Measurements from ENCODE around the gene RNF8.

The RNF8 gene

GRCh38 chr6:37366910-37367309 lies 13.1 kb downstream of the RNF8 start:
- Mint-ChIP-seq H3K27ac (no peak overlapping the region), H3K4me1 (peaks cover 6% of the 10 kb centered on the region), H3K27me3 (no peaks in the 10 kb centered on the region), H3K9me3 (no peaks in the 10 kb centered on the region), H3K4me3 (no peak overlapping the region)
- no peak for ATAC-seq
- DNase-seq, result no peak

GRCh38 chr6:37368961-37369320 lies 15.2 kb downstream of the RNF8 start:
- H3K27ac Mint-ChIP-seq, result peak overlapping the region; percentile 15 to 36

GRCh38 chr6:37369321-37370201 lies 15.8 kb downstream of the RNF8 start:
- ATAC-seq (peak; percentile 33), DNase-seq (no peak)
- H3K9me3 Mint-ChIP-seq, result no peaks in the 10 kb centered on the region
- H3K27ac Mint-ChIP-seq, result peak overlapping the region; percentile 15 to 36
- no peak overlapping the region for H3K4me3 Mint-ChIP-seq
- no peaks in the 10 kb centered on the region for H3K27me3 Mint-ChIP-seq
- H3K4me1 Mint-ChIP-seq, result peaks cover 6% of the 10 kb centered on the region

More at GRCh38 chr6:37368961-37369320, 15.2 kb downstream of the RNF8 start:
- Mint-ChIP-seq H3K4me1 (peaks cover 6% of the 10 kb centered on the region), H3K4me3 (no peak overlapping the region), H3K27me3 (no peaks in the 10 kb centered on the region), H3K9me3 (no peaks in the 10 kb centered on the region)
- ATAC-seq (no peak), DNase-seq (no peak)

- H3K9me3 Mint-ChIP-seq, result no peaks in the 10 kb centered on the region
- DNase-seq, result no peak
- H3K4me1 Mint-ChIP-seq, result peaks cover 6% of the 10 kb centered on the region
- H3K4me3 Mint-ChIP-seq, result no peak overlapping the region
- H3K27ac Mint-ChIP-seq, result peak overlapping the region in 1 of 2 donors; percentile 38
- no peak for ATAC-seq
- H3K27me3 Mint-ChIP-seq, result no peaks in the 10 kb centered on the region
Measured at GRCh38 chr6:37371154-37372083, 17.6 kb downstream of the RNF8 start.

GRCh38 chr6:37372116-37372515 lies 18.3 kb downstream of the RNF8 start:
- ATAC-seq, result no peak
- Mint-ChIP-seq H3K4me3 (no peak overlapping the region), H3K27ac (no peak overlapping the region), H3K9me3 (no peaks in the 10 kb centered on the region), H3K4me1 (peaks cover 6% of the 10 kb centered on the region), H3K27me3 (no peaks in the 10 kb centered on the region)
- DNase-seq, result no peak

- ATAC-seq (no peak), DNase-seq (no peak)
- Mint-ChIP-seq H3K27ac (no peak overlapping the region), H3K27me3 (no peaks in the 10 kb centered on the region), H3K9me3 (no peaks in the 10 kb centered on the region), H3K4me3 (no peak overlapping the region), H3K4me1 (peaks cover 5% of the 10 kb centered on the region)
Measured at GRCh38 chr6:37373822-37374471, 20.2 kb downstream of the RNF8 start.

GRCh38 chr6:37375376-37375775 lies 21.6 kb downstream of the RNF8 start:
- Mint-ChIP-seq H3K27ac (no peak overlapping the region), H3K27me3 (no peaks in the 10 kb centered on the region), H3K4me3 (no peak overlapping the region), H3K9me3 (no peaks in the 10 kb centered on the region), H3K4me1 (no peaks in the 10 kb centered on the region)
- no peak for ATAC-seq
- no peak for DNase-seq

- Mint-ChIP-seq H3K4me1 (no peaks in the 10 kb centered on the region), H3K27me3 (no peaks in the 10 kb centered on the region), H3K9me3 (no peaks in the 10 kb centered on the region), H3K4me3 (no peak overlapping the region), H3K27ac (no peak overlapping the region)
- ATAC-seq (no peak), DNase-seq (no peak)
Measured at GRCh38 chr6:37376078-37376743, 22.4 kb downstream of the RNF8 start.

- H3K4me1 Mint-ChIP-seq, result no peaks in the 10 kb centered on the region
- ATAC-seq (peak; percentile 71), DNase-seq (peak; percentile 8 to 28)
- no peak overlapping the region for H3K27ac Mint-ChIP-seq
- H3K9me3 Mint-ChIP-seq, result no peaks in the 10 kb centered on the region
- no peak overlapping the region for H3K4me3 Mint-ChIP-seq
- H3K27me3 Mint-ChIP-seq, result no peaks in the 10 kb centered on the region
Measured at GRCh38 chr6:37381579-37381978, 27.8 kb downstream of the RNF8 start.

- Mint-ChIP-seq H3K27ac (no peak overlapping the region), H3K4me1 (no peaks in the 10 kb centered on the region), H3K27me3 (no peaks in the 10 kb centered on the region), H3K4me3 (no peak overlapping the region), H3K9me3 (no peaks in the 10 kb centered on the region)
- DNase-seq (no peak), ATAC-seq (no peak)
Measured at GRCh38 chr6:37382994-37383765, 29.4 kb downstream of the RNF8 start.

- H3K27me3 Mint-ChIP-seq, result no peaks in the 10 kb centered on the region
- no peak for ATAC-seq
Measured at GRCh38 chr6:37388578-37388977, 34.8 kb downstream of the RNF8 start.

GRCh38 chr6:37389857-37390256 lies 36.1 kb downstream of the RNF8 start:
- no peaks in the 10 kb centered on the region for H3K9me3 Mint-ChIP-seq

More at GRCh38 chr6:37388578-37388977, 34.8 kb downstream of the RNF8 start:
- Mint-ChIP-seq H3K4me1 (no peaks in the 10 kb centered on the region), H3K27ac (no peak overlapping the region), H3K4me3 (no peak overlapping the region), H3K9me3 (no peaks in the 10 kb centered on the region)
- no peak for DNase-seq

GRCh38 chr6:37391120-37391519 lies 37.3 kb downstream of the RNF8 start:
- no peaks in the 10 kb centered on the region for H3K4me1 Mint-ChIP-seq
- H3K27ac Mint-ChIP-seq, result peak overlapping the region; percentile 4 to 72
- H3K27me3 Mint-ChIP-seq, result no peaks in the 10 kb centered on the region

More at GRCh38 chr6:37389857-37390256, 36.1 kb downstream of the RNF8 start:
- DNase-seq (no peak), ATAC-seq (no peak)
- Mint-ChIP-seq H3K4me3 (no peak overlapping the region), H3K27ac (no peak overlapping the region), H3K4me1 (no peaks in the 10 kb centered on the region), H3K27me3 (no peaks in the 10 kb centered on the region)

GRCh38 chr6:37392821-37393220 lies 39.0 kb downstream of the RNF8 start:
- ATAC-seq, result no peak
- Mint-ChIP-seq H3K9me3 (no peaks in the 10 kb centered on the region), H3K27ac (no peak overlapping the region), H3K27me3 (peaks cover 4% of the 10 kb centered on the region), H3K4me3 (no peak overlapping the region), H3K4me1 (no peaks in the 10 kb centered on the region)
- no peak for DNase-seq

More at GRCh38 chr6:37391120-37391519, 37.3 kb downstream of the RNF8 start:
- ATAC-seq (no peak), DNase-seq (no peak)
- Mint-ChIP-seq H3K4me3 (no peak overlapping the region), H3K9me3 (no peaks in the 10 kb centered on the region)

Data from stimulated activated naive CD8-positive, alpha-beta T cell treated with anti-CD3 and anti-CD28 coated beads, Interleukin-15, amount 100 ng/mL, for 72 hours (primary cell).